WTC11 (cell line): ENCODE data around the gene EME1.

Experiments
- CTCF ChIP-seq: fragments of 200-600 bp; IDR thresholded peaks from 2 replicates; pipeline ENCODE4 v1.8.0; 2022; ENCODE audit warnings: antibody characterized with exemption
- GRHL2 ChIP-seq: fragments of 250-450 bp; sonication (Bioruptor Pico); IDR thresholded peaks from 2 replicates; pipeline ENCODE4 v1.8.0; 2022; ENCODE audit warnings: mild to moderate bottlenecking, moderate library complexity; ENCODE audit not compliant: insufficient replicate concordance, severe bottlenecking
- JUN ChIP-seq: sonication (generic); formaldehyde crosslinking; IDR thresholded peaks from 2 replicates; pipeline ENCODE4 v1.8.0; 2023; ENCODE audit warnings: mild to moderate bottlenecking, missing genetic modification reagents
- MAX ChIP-seq: sonication (generic); formaldehyde crosslinking; IDR thresholded peaks from 2 replicates; pipeline ENCODE4 v1.8.0; 2022; ENCODE audit warnings: mild to moderate bottlenecking, missing genetic modification reagents
- NFE2L1 ChIP-seq: sonication (generic); formaldehyde crosslinking; IDR thresholded peaks from 2 replicates; pipeline ENCODE4 v1.8.1; 2023; ENCODE audit warnings: missing genetic modification reagents
- SMAD3 ChIP-seq: sonication (generic); formaldehyde crosslinking; IDR thresholded peaks from 2 replicates; pipeline ENCODE4 v1.8.0; 2022; ENCODE audit warnings: missing genetic modification reagents, mild to moderate bottlenecking, borderline replicate concordance
- STAT6 ChIP-seq: sonication (generic); formaldehyde crosslinking; conservative IDR thresholded peaks from 2 replicates; pipeline ENCODE4 v1.8.1; 2023; ENCODE audit warnings: mild to moderate bottlenecking, low read depth, missing genetic modification reagents, moderate library complexity
- TEAD1 ChIP-seq: sonication (generic); formaldehyde crosslinking; IDR thresholded peaks from 2 replicates; pipeline ENCODE4 v1.8.0; 2022; ENCODE audit warnings: mild to moderate bottlenecking, missing genetic modification reagents
- USF2 ChIP-seq: sonication (generic); formaldehyde crosslinking; IDR thresholded peaks from 2 replicates; pipeline ENCODE4 v1.8.1; 2023; ENCODE audit warnings: mild to moderate bottlenecking, missing genetic modification reagents, moderate library complexity

- TF ChIP-seq CTCF (no peak), MAX (no peak), NFE2L1 (no peak), TEAD1 (no peak), STAT6 (CRISPR knock-in tag) (no peak), GRHL2 (CRISPR knock-in tag) (no peak), JUN (no peak), USF2 (CRISPR knock-in tag) (no peak), SMAD3 (CRISPR knock-in tag) (no peak)
Measured at GRCh38 chr17:50424246-50424995, 51.4 kb downstream of the EME1 start.
